GM13977 (cell line): ENCODE results near the gene AP2A1.
A peak's percentile ranks its signal among the peaks of the same experiment; 100 is the strongest.

Experiments used
- DNase-seq: peaks from one replicate; pipeline ENCODE4 v3.0.0; 2012; ENCODE audit warnings: low spot score
- in situ Hi-C: fragments of 300-500 bp; cut with MboI; formaldehyde crosslinking; loops from one replicate; pipeline ENCODE4 v1.12.0; 2022; ENCODE audit warnings: low sequenced_read_pairs, low pct_unique_long_range_greater_than_20kb, mixed read lengths, inconsistent platforms; ENCODE audit not compliant: unreplicated experiment
- TF ChIP-seq, protein P1 (sequence below): IDR thresholded peaks from 2 replicates; pipeline ENCODE4 v1.5.1; 2012; ENCODE audit warnings: mild to moderate bottlenecking, control low read depth; ENCODE audit not compliant: insufficient read depth; ENCODE audit errors: extremely low read depth, missing control alignments

The AP2A1 gene

DNA sequence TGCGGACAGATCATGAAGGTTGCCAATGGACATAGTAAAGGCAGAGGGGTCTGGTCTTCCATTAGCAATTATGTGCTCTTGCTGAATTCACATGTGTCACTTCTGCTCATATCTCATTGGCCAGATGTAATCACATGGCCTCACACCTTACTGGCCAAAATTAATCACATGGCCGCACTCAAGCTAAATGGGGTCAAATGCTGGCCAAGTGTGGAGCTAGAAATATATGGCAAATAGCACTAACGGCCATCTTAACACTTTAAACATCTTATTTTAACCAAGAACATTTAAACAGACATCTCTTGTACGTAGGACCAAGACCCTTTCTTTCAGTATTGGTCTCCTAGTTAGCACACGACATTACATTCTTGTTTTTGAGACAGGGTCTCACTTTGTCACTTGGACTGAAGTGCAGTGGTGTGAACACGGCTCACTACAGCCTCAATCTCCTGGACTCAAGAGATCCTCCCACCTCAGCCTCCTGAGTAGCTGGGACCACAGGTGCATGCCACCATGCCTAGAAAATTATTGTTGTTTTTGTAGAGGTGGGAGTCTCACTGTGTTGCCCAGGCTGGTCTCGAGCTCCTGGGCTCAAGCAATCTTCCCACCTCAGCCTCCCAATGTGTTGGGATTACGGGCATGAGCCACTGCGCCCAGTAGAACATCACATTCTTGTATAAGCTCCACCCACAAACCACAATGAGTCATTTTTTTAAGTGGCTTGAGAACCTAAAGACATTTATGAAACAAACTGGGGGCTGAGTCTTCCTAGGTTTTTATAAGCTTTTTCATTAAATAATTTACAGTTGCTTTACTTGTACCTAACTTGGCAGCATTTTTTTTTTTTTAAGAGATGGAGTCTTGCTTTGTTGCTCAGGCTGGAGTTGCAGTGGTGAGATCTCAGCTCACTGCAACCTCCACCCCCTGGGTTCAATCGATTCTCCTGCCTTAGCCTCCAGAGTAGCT, 81.2 kb downstream of the AP2A1 start:
- in situ Hi-C loops = no loop called here
- TF ChIP-seq, protein P1, sequence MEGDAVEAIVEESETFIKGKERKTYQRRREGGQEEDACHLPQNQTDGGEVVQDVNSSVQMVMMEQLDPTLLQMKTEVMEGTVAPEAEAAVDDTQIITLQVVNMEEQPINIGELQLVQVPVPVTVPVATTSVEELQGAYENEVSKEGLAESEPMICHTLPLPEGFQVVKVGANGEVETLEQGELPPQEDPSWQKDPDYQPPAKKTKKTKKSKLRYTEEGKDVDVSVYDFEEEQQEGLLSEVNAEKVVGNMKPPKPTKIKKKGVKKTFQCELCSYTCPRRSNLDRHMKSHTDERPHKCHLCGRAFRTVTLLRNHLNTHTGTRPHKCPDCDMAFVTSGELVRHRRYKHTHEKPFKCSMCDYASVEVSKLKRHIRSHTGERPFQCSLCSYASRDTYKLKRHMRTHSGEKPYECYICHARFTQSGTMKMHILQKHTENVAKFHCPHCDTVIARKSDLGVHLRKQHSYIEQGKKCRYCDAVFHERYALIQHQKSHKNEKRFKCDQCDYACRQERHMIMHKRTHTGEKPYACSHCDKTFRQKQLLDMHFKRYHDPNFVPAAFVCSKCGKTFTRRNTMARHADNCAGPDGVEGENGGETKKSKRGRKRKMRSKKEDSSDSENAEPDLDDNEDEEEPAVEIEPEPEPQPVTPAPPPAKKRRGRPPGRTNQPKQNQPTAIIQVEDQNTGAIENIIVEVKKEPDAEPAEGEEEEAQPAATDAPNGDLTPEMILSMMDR = no peak
- no peak for DNase-seq

DNA sequence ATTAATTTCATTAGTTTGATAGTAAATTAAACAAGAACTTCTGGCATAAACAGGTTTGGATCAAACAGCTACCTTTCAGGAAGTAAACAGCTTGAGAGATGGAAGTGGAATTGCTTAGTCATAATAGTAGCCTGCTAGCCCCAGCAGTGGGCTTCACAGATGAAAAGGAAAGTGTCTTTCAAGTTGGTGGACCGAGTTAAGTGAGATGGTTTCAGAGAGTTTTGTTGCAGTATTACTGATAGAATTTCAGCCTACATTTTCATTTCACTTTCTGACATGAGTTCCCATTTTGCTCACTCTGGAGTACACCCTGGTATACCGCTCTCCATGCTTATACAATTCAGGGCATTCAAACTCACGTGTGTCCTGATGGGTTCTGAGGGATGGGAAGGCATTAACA, 82.1 kb downstream of the AP2A1 start:
- TF ChIP-seq, protein P1 = no peak
- in situ Hi-C loops = no loop called here
- DNase-seq = peak; percentile 59

DNA sequence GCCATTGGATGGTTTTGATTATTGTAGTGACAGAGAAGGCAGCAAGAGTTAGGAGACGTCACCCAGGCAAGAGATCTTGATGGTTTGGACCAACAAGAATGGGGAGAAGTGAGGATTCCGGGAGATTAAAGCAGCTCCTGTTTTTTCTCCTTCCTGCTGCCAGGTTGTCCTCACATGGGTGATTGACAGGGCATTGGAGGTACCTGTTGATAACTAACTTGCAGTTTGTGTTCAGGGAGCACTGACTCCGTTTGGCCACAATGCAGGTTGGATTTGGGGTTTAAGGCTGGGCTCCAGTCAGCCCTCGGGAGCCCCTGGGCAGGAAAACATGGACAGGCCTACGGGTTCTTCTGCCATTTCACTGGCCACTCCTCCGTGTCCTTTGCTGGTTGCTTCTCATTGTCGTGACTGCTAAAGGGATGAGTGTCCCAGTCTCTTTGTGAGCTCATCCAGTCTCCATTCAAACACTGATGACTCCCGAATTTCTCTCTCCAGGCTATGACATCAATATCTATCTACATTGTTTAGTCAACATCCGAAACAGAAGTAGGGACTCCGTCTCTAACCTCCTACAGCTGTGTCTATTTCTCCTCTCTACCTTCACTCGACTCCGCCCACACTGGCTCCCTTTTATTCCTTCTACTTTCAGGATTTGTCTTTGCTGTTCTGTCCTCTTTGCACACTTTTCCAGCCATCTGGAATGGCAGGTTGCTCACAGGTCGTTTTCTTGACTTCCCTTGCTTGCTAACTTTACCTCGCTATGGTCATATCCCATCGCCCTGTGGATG, 82.8 kb downstream of the AP2A1 start:
- in situ Hi-C loops = no loop called here
- TF ChIP-seq, protein P1 = no peak
- DNase-seq = no peak

DNA sequence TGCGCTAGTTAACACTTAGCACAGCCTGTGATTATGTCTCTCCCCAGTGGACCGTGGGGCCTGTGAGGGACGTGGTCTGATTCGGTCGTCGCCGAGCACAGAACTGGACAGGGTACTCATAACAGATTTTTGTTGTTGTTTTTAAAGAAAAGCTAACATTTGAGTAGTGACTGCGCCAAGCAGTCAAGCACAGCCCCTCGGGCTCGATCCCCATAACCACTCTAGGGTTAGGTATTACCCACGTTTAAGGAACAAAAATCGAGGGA, 83.4 kb downstream of the AP2A1 start:
- TF ChIP-seq, protein P1 = no peak
- no peak for DNase-seq
- in situ Hi-C loops = no loop called here

DNA sequence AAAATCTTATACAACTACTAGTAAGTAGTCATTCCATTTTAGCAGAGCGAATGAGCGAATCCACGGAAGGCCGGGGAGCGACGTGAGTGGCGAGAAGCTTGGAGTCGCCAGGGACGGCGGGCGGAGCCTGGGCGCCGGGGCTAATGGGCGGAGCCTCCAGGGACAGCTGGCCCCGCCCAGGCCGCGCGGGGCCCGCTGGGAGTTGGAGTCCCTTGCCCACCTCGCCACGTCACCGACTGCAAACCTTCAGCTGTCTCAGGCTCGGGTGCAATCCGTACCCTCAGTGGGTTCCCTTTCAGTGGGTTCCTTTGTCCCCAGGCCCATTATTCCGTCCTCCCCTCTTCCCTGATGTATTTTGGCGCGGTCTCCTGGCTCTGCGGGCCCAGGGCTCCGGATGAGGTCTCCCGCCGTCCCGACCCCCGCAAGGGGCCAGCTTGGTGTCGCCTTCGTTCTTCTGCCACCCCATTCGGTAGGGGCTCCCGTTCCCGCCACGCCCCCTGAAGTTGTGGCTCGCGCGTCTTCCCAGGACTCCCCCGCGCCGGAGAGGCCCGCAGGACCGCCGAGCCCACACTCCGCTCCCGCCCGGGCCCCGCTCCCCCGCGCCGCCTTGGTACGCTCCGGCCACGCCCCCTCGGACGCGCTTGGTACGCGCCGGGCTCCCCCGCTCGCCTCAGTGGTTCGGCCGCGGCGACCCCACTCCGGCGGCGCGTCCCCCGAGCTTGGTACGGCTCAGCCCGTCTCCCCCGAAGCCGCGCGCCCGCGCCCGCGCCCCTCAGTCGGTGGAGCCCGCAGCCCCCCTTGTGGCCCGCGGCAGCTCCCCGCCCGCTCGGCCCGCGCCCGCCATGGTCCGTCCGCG, 83.9 kb downstream of the AP2A1 start, which contains the start of gene PTOV1:
Gene PTOV1 (plus strand): TSS at position 673 of the 856 bp plus-strand sequence.
- in situ Hi-C loops = no loop called here
- peak; percentile 98 for DNase-seq
- TF ChIP-seq, protein P1 = no peak
